Smooth muscle cell (in vitro differentiated cells): Measurements from ENCODE around the gene ZNF750. TPM values are rescaled to one million over a fixed set of nuclear protein-coding genes. Genes with fewer than 3 reads are reported as not detected.

Source experiments
- DNase-seq: peaks from one replicate; lab custom pipeline; 2025; ENCODE audit not compliant: unreplicated experiment; lab: John Stamatoyannopoulos, UW
- H2AFZ ChIP-seq: fragments of 200-600 bp; sonication (generic); 2 replicates; pipeline ENCODE4 v1.6.0; 2016; ENCODE audit warnings: antibody characterized with exemption, low read depth, mild to moderate bottlenecking
- H3F3A ChIP-seq: fragments of 200-600 bp; sonication (generic); 2 replicates; pipeline ENCODE4 v1.6.0; 2017; ENCODE audit warnings: antibody characterized with exemption, low read depth
- H3K27ac ChIP-seq: fragments of 200-600 bp; sonication (generic); 2 replicates; pipeline ENCODE4 v1.5.1; 2016; ENCODE audit warnings: low read depth, mild to moderate bottlenecking
- H3K27me3 ChIP-seq: fragments of 200-600 bp; sonication (generic); 2 replicates; pipeline ENCODE4 v1.6.1; 2016; ENCODE audit warnings: low read depth, mild to moderate bottlenecking
- H3K36me3 ChIP-seq: fragments of 200-600 bp; sonication (generic); 2 replicates; pipeline ENCODE4 v1.5.1; 2016; ENCODE audit warnings: low read depth
- H3K4me1 ChIP-seq: fragments of 200-600 bp; sonication (generic); 2 replicates; pipeline ENCODE4 v1.5.1; 2016; ENCODE audit warnings: low read depth
- H3K4me2 ChIP-seq: fragments of 200-600 bp; sonication (generic); 2 replicates; pipeline ENCODE4 v1.6.0; 2016; ENCODE audit warnings: mild to moderate bottlenecking
- H3K4me3 ChIP-seq: fragments of 200-600 bp; sonication (generic); 2 replicates; pipeline ENCODE4 v1.5.1; 2016; ENCODE audit warnings: mild to moderate bottlenecking
- H3K79me2 ChIP-seq: fragments of 200-600 bp; sonication (generic); 2 replicates; pipeline ENCODE4 v1.6.0; 2016; ENCODE audit warnings: low read depth, mild to moderate bottlenecking
- H3K9ac ChIP-seq: fragments of 200-600 bp; sonication (generic); 2 replicates; pipeline ENCODE4 v1.6.0; 2016; ENCODE audit warnings: low read depth
- H3K9me3 ChIP-seq: fragments of 200-600 bp; sonication (generic); replicated peaks from 2 replicates; pipeline ENCODE4 v1.5.1; 2016; ENCODE audit warnings: low read depth
- H4K20me1 ChIP-seq: fragments of 200-600 bp; sonication (generic); 2 replicates; pipeline ENCODE4 v1.6.0; 2016; ENCODE audit warnings: low read depth
- CTCF ChIP-seq: fragments of 200-600 bp; sonication (generic); IDR thresholded peaks from 2 replicates; pipeline ENCODE4 v1.5.1; 2017; ENCODE audit warnings: borderline replicate concordance, mild to moderate bottlenecking, antibody characterized with exemption; ENCODE audit not compliant: insufficient read depth, poor library complexity, severe bottlenecking
- WGBS: methylation state at CpG from one replicate; pipeline ENCODE4 v1.1.7; 2016; ENCODE audit warnings: low lambda C conversion rate; 5-methylcytosine and 5-hydroxymethylcytosine counted together
- polyA plus RNA-seq: library from polyadenylated mRNA; unstranded; fragments of >200 nt; fragmentation: Nextera tagmentation; extraction: Ambion mirVana; gene quantifications from 2 replicates; pipeline ENCODE4 v1.2.1, GENCODE V29; 2016
- total RNA-seq: library from RNA; depleted of rRNA; stranded (reverse); fragments of >200 nt; gene quantifications from 2 replicates; pipeline ENCODE4 v1.2.3, GENCODE V29; 2014

ZNF750 gene
- total and polyA plus RNA-seq, 2 experiments from 2014 or later = 0.93 to 7.1 TPM

- peak; percentile 30 for TF ChIP-seq CTCF
- DNase-seq = peak; percentile 26
- Histone ChIP-seq H2AFZ (no peak overlapping the region), H3K79me2 (peaks cover 16% of the 10 kb centered on the region), H3K4me1 (peaks cover 22% of the 10 kb centered on the region), H3K4me2 (peak overlapping the region; percentile 77), H3K9me3 (no peaks in the 10 kb centered on the region), H3K4me3 (no peak overlapping the region), H4K20me1 (no peaks in the 10 kb centered on the region), H3F3A (no peaks in the 10 kb centered on the region), H3K36me3 (no peaks in the 10 kb centered on the region), H3K27me3 (no peaks in the 10 kb centered on the region), H3K9ac (peak overlapping the region; percentile 58), H3K27ac (peak overlapping the region; percentile 82)
- 42% methylated on average over 14 of the region's 14 CpGs for WGBS
Observed at GRCh38 chr17:82876602-82877379, 37.0 kb upstream of the ZNF750 start.

GRCh38 chr17:82876149-82876548 lies 36.3 kb upstream of the ZNF750 start:
- Histone ChIP-seq H3K9ac (peak overlapping the region; percentile 58), H2AFZ (no peak overlapping the region), H4K20me1 (no peaks in the 10 kb centered on the region), H3F3A (no peaks in the 10 kb centered on the region), H3K4me3 (no peak overlapping the region), H3K4me1 (peaks cover 22% of the 10 kb centered on the region), H3K9me3 (no peaks in the 10 kb centered on the region), H3K27me3 (no peaks in the 10 kb centered on the region), H3K36me3 (no peaks in the 10 kb centered on the region), H3K79me2 (peaks cover 16% of the 10 kb centered on the region), H3K4me2 (peak overlapping the region; percentile 77), H3K27ac (peak overlapping the region; percentile 82)
- TF ChIP-seq CTCF = no peak
- DNase-seq = no peak
- WGBS = 41% methylated on average over 18 of the region's 18 CpGs

GRCh38 chr17:82875407-82875856 lies 35.6 kb upstream of the ZNF750 start:
- 52% methylated on average over 19 of the region's 19 CpGs for WGBS
- peak overlapping the region; percentile 82 for H3K27ac ChIP-seq

More at GRCh38 chr17:82875407-82875856, 35.6 kb upstream of the ZNF750 start:
- Histone ChIP-seq H3K9ac (peak overlapping the region; percentile 58), H4K20me1 (no peaks in the 10 kb centered on the region), H3K79me2 (peaks cover 14% of the 10 kb centered on the region), H3F3A (no peaks in the 10 kb centered on the region), H3K4me2 (no peak overlapping the region), H3K4me1 (peaks cover 22% of the 10 kb centered on the region), H3K27me3 (no peaks in the 10 kb centered on the region), H2AFZ (no peak overlapping the region), H3K36me3 (no peaks in the 10 kb centered on the region), H3K4me3 (no peak overlapping the region), H3K9me3 (no peaks in the 10 kb centered on the region)
- no peak for TF ChIP-seq CTCF
- DNase-seq = no peak
